Stimulated activated naive CD4-positive, alpha-beta T cell (primary cell): ENCODE measurements around the gene TTC38.
A peak's percentile ranks its signal among the peaks of the same experiment; 100 is the strongest.
"Not testable (repeated sequence)": the region's sequence is repeated elsewhere in the genome, so short reads cannot be mapped to it uniquely, and the experiment has no call there.

Experiments
- DNase-seq, 6 experiments: peaks; one replicate each; lab custom pipeline; 2025; lab: John Stamatoyannopoulos, UW

Gene TTC38

GRCh38 chr22:46246178-46246577, 21.6 kb upstream of the TTC38 start:
- DNase-seq, result no peak

GRCh38 chr22:46247443-46247975, 20.3 kb upstream of the TTC38 start:
- no peak for DNase-seq

- DNase-seq, result peak; percentile 77 to 86 (median 82)
These were observed 17.6 kb upstream of the TTC38 start, which contains the start of gene CDPF1 for GRCh38 chr22:46250035-46250782. Gene CDPF1 (minus strand): TSS chr22:46250293. CDS start chr22:46248284, 2,009 bp downstream.

- DNase-seq, result peak in 1 of 6 experiments; percentile 22
These were observed 17.1 kb upstream of the TTC38 start for GRCh38 chr22:46250783-46251125.

GRCh38 chr22:46251266-46251665, 16.5 kb upstream of the TTC38 start:
- DNase-seq, result no peak

GRCh38 chr22:46251816-46252380, 15.9 kb upstream of the TTC38 start:
- DNase-seq, result no peak

GRCh38 chr22:46256358-46256958, 11.3 kb upstream of the TTC38 start:
- DNase-seq, result no peak

- DNase-seq, result no peak
These were observed 8.4 kb upstream of the TTC38 start for GRCh38 chr22:46259374-46259773.

GRCh38 chr22:46260038-46260437, 7.8 kb upstream of the TTC38 start:
- DNase-seq, result no peak

- DNase-seq, result no peak
These were observed 5.2 kb upstream of the TTC38 start for GRCh38 chr22:46262449-46263215.

- DNase-seq, result no peak
These were observed 4.6 kb upstream of the TTC38 start, which contains the start of gene PKDREJ for GRCh38 chr22:46263216-46263590. Gene PKDREJ (minus strand): TSS chr22:46263343. CDS start chr22:46263322, 21 bp downstream.

- not testable (repeated sequence) for DNase-seq
These were observed 3.3 kb upstream of the TTC38 start for GRCh38 chr22:46264520-46264919.

GRCh38 chr22:46265627-46266026, 2.2 kb upstream of the TTC38 start:
- DNase-seq, result not testable (repeated sequence)

GRCh38 chr22:46269564-46269963, 1.8 kb downstream of the TTC38 start:
- DNase-seq, result no peak

GRCh38 chr22:46272196-46272595, 4.4 kb downstream of the TTC38 start:
- no peak for DNase-seq

- no peak for DNase-seq
These were observed 5.1 kb downstream of the TTC38 start for GRCh38 chr22:46272762-46273431.

- no peak for DNase-seq
These were observed 5.8 kb downstream of the TTC38 start for GRCh38 chr22:46273432-46274148.

- no peak for DNase-seq
These were observed 6.6 kb downstream of the TTC38 start for GRCh38 chr22:46274381-46274780.

- DNase-seq, result no peak
These were observed 7.8 kb downstream of the TTC38 start for GRCh38 chr22:46275455-46276122.

GRCh38 chr22:46276563-46276962, 8.8 kb downstream of the TTC38 start:
- no peak for DNase-seq
